ENCODE data around the gene SSTR1.
"Not testable (repeated sequence)": the region's sequence is repeated elsewhere in the genome, so short reads cannot be mapped to it uniquely, and the experiment has no call there.

The SSTR1 gene, protein sequence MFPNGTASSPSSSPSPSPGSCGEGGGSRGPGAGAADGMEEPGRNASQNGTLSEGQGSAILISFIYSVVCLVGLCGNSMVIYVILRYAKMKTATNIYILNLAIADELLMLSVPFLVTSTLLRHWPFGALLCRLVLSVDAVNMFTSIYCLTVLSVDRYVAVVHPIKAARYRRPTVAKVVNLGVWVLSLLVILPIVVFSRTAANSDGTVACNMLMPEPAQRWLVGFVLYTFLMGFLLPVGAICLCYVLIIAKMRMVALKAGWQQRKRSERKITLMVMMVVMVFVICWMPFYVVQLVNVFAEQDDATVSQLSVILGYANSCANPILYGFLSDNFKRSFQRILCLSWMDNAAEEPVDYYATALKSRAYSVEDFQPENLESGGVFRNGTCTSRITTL

DNA sequence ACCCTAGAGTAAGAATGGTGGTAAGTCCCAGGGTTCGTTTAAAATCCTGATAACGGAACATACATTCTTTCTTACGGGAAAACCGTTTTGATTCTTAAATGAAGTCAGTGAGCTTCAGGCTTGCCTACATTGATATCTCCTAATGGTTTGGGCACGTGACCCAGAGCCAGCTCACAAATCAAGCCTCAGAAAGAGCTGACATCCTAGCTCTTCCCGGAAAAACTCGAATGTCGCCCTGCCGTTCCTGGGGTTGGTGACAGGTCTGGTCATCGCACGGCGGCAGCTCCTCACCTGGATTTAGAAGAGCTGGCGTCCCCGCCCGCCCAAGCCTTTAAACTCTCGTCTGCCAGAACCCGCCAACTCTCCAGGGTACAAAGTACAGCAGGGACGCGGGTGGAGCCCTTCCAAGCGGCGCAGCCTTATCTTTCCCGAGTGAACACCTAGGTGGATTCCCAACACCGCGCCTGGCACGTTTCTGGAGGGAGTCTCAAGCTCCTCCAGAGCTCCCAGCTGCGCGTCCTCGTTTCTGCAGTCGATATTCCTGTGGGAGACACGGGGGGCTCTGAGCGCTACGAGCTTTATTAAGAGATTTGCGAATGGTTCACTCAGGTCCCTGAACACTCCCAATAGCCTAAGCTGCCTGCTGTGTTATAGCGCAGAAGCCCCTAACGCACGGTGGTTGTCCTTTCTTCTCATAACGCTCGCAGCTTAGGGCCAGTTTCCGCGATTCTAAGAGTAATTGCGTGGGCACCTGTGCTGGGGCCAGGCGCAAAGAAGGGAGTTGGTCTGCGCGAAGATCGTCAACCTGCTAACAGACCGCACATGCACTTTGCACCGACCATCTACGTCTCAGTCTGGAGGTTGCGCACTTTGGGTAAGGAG is at the start of gene SSTR1:
Gene SSTR1, plus strand, starts transcription at position 169 of the 882 bp plus-strand sequence. CDS start 1,486 bp downstream, outside the sequence.
- FAIRE-seq (no peak), DNase-seq (ENCODE audit: insufficient read length, low spot score) (no peak)

GRCh38 chr14:38158468-38158867 is 49.2 kb upstream of the SSTR1 start:
- DNase-seq (ENCODE audit: insufficient read length, low spot score) (no peak), FAIRE-seq (no peak)

GRCh38 chr14:38168416-38168815 is 39.3 kb upstream of the SSTR1 start:
- DNase-seq (ENCODE audit: insufficient read length, low spot score): no peak
- FAIRE-seq: no peak

- no peak for FAIRE-seq
- DNase-seq (ENCODE audit: insufficient read length, low spot score): no peak
Measured at GRCh38 chr14:38171197-38171596, 36.5 kb upstream of the SSTR1 start.

DNA sequence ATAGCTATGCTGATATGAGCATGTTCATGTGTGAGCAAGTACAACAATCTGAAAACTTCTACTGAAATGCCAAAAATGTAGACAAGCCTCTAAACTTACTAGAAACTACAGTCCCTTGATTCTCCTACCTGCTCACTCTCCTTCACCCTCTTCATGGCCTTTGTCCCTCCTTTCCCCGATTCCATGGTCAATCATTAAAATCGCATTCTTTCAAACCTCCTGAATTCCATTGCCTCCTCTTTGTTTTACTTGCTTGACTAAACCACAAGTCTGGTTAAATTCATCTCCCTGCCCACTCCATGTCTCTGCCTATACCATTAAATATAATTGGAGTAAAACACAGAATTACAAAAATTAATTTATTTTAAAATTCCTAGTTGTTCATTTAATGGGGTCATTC is 33.0 kb upstream of the SSTR1 start:
- no peak for DNase-seq (ENCODE audit: insufficient read length, low spot score)
- FAIRE-seq: no peak

DNA sequence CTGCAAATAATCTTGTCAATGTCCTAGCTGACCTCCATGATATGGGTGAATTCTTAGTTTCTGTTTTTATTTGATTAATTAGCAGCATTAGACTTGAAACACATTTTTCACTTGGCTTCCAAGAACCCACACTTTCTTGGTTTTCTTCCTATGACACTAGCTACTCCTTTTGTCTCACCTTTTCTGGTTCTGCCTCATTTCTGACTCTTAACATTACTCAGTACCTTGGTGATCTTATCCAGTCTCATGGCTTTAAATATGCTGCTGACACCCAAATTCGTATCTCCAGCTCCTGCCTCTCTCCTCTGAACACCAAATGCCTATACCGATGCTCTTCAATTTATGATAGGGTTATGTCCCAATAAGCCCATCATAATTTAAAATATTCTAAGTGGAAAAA is 32.0 kb upstream of the SSTR1 start:
- DNase-seq (ENCODE audit: insufficient read length, low spot score): no peak
- no peak for FAIRE-seq

DNA sequence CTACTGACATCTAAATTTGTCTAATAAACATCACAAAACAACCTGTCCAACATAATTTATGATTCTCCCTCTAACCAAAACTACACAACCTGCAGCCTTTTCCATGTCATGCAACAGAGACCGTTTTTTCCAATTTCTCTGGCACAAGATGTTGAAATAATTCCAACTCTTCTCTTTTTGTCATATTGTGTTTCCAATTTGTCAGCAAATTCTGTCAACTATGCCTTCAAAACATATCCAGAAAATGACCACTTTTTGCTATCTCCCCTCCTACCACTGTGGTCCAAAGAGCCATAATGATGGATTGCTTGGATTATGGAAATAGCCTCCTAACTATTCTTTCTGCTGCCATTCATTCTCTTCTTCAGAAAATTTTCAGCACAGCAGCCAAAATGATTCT is 31.3 kb upstream of the SSTR1 start:
- DNase-seq (ENCODE audit: insufficient read length, low spot score) (no peak), FAIRE-seq (no peak)

- FAIRE-seq (no peak), DNase-seq (ENCODE audit: insufficient read length, low spot score) (no peak)
Measured at GRCh38 chr14:38184132-38184531, 23.6 kb upstream of the SSTR1 start.

DNA sequence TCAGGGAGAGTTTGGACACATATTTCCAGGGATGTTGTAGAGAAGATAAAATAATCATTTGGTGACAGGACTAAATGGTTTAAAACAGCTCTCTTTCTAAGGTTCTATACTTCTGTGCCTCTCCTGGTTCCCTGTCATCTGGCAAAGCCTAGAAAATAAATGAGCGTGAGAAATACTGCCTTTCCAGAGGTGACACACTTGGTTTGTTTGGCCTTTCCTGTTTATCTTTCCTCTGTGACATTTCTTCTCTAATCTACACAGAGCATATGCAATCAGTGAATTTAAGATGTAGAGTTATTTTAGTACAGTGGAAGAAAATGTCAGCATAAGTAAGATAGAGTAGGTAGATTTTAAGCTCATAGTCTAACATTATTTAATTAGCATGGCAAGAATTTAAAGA is 22.0 kb upstream of the SSTR1 start:
- FAIRE-seq (no peak), DNase-seq (ENCODE audit: insufficient read length, low spot score) (no peak)

DNA sequence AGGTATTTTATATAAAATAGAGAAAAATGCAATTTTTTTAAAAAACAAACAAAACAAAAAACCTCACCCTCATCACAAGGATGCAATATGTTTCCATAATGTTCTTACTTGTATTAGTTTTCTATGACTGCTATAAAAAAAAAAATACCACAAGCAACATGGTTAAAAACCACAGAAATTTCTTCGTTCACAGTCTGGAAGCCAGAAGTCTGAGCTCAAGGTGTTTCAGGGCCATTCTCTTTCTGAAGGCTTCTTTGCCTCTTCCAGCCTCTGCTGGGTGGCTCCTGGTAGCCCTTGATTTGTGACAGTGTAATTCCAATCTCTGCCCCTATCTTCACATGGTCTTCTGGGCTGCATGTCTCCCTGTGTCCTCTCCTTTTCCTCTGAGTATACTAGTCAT is 21.5 kb upstream of the SSTR1 start:
- no peak for FAIRE-seq
- no peak for DNase-seq (ENCODE audit: insufficient read length, low spot score)

DNA sequence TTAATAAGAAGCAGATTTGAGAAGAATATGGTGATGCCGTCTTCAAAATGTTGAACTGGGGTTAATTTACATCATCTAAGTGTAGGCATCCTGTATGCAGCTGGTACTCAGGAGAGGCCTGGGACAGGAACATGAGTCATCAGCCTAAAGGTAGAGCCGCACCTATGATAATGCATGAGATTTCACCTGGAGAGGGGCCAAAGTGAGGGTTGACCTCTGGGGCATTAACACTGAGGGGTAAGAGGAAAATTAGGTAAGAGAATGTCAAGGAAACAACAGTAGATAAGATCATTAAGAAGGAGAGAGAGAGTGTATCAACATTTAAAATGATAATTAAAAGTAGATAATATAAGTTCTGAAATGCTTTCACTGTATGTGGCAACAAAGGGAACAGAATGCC is 20.2 kb upstream of the SSTR1 start:
- FAIRE-seq: no peak
- no peak for DNase-seq (ENCODE audit: insufficient read length, low spot score)

GRCh38 chr14:38189930-38190726 is 17.6 kb upstream of the SSTR1 start:
- no peak for FAIRE-seq
- no peak for DNase-seq (ENCODE audit: insufficient read length, low spot score)

DNA sequence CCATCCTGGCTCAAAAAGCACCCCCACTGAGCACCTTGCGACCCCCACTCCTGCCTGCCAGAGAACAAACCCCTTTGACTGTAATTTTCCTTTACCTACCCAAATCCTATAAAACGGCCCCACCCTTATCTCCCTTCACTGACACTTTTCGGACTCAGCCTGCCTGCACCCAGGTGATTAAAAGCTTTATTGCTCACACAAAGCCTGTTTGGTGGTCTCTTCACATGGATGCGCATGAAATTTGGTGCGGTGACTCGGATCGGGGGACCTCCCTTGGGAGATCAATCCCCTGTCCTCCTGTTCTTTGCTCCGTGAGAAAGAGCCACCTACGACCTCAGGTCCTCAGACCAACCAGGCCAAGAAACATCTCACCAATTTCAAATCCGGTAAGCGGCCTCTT is 16.9 kb upstream of the SSTR1 start:
- not testable (repeated sequence) for DNase-seq (ENCODE audit: insufficient read length, low spot score); FAIRE-seq

- FAIRE-seq; DNase-seq (ENCODE audit: insufficient read length, low spot score): not testable (repeated sequence)
Measured at GRCh38 chr14:38191491-38191890, 16.2 kb upstream of the SSTR1 start.

DNA sequence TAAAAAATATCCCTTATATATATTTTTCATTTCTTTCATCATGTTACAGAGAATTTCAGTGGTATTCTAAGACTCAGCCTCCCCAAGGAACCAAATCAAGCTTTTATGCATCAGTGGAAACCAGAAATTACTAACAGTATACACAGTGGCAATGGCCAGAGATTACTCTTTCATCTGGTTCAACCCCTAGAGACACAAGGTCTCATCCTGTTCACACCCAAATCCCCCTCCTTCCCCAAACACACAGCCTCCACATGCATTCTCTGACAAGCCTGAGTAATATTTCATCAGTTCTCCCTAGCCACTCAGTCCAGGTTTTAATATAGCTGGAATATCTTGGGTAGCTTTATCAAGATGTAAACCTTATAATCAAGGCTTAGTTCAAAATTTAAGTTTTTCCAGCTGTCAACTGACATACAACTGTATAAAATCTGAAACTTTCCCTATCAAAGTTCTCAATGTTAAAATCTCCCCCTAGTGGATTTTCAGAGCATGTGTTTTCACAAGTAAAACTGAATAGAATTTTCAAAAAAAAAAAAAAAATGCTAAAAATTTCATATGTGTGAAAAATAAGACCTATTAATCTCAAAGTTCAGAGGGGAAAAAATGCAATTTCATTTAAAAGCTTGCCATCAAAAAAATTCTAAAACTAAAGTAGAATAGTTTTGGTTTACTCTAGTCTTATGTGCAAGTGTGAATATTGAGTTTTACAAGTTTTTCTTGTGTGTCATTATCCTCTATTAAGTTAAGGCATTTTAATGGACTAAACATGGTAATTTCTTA is 10.5 kb upstream of the SSTR1 start:
- DNase-seq (ENCODE audit: insufficient read length, low spot score) (no peak), FAIRE-seq (no peak)

- no peak for DNase-seq (ENCODE audit: insufficient read length, low spot score)
- FAIRE-seq: no peak
Measured at GRCh38 chr14:38197784-38198335, 9.8 kb upstream of the SSTR1 start.

DNA sequence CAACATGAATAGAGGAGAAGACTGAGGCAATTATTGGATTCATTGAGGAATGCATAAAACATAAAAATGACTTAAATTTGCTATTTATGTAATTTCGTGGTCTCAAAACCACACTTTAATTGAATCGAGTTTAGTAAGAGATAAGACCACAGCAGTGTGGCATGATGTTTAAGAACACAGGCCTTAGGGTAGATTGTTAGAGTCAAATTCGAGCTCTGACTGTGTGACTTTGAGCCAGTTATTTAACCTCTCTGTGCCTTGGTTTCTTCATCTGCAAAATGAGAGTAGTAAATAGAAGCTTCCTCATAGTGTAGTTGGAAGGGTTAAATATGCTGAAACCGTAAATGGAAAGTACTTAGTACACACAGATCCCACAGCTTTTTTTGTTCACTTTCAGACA is 9.3 kb upstream of the SSTR1 start:
- DNase-seq (ENCODE audit: insufficient read length, low spot score) (no peak), FAIRE-seq (no peak)

GRCh38 chr14:38199076-38199475 is 8.6 kb upstream of the SSTR1 start:
- DNase-seq (ENCODE audit: insufficient read length, low spot score): no peak
- FAIRE-seq: no peak

DNA sequence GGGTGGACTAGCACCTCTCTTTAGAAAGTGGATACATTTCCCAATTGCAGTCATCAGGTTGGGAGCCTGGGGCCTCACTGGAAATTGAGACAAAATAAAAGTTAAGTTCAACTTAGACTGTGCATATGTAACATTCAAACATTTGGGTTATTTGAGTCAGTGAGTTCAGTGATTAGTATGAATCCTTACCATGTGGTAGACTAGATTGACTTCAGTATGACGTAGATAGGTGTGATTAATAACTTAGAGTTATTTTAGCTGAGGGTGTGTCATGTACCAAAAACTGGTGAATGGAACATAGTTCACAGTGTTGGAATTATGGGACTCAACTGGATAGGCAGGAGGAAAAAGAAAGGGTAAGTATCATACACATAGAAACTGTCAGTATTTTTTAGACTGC is 8.0 kb upstream of the SSTR1 start:
- FAIRE-seq: no peak
- no peak for DNase-seq (ENCODE audit: insufficient read length, low spot score)

Data from GM19239 (cell line).